Neural progenitor cell (in vitro differentiated cells): ENCODE data around the gene ANO7.

Source experiments
- EZH2 ChIP-seq: fragments of 200-600 bp; sonication (generic); IDR thresholded peaks from 2 replicates; pipeline ENCODE4 v1.6.1; 2017; ENCODE audit warnings: antibody characterized with exemption, mild to moderate bottlenecking, moderate library complexity
- EZH2phosphoT487 ChIP-seq: fragments of 200-600 bp; sonication (generic); IDR thresholded peaks from 2 replicates; pipeline ENCODE4 v1.6.1; 2017; ENCODE audit warnings: antibody characterized with exemption
- TF ChIP-seq, protein P1 (sequence below): fragments of 200-600 bp; sonication (generic); IDR thresholded peaks from 2 replicates; pipeline ENCODE4 v1.5.1; 2017; ENCODE audit warnings: antibody characterized with exemption, mild to moderate bottlenecking

DNA sequence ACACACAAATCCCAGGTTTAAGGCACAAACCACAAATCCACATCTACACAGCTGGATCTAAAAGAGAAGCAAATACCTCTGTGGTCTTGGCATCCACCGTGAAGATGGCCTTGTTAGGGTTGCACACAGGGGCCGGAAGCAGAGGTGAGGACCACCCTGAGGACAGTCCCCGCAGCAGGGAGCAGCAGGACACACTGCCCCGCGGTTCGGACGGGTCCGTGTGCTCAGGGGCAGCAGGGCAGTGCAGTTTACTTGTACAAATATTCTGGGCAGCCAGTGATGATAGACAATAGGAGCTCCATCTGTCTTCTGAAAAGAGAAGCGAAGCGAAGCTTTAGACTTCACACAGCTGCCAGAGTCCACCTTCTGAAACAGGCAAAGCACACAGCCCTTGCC, 48.0 kb upstream of the ANO7 start:
- no peak for TF ChIP-seq EZH2
- TF ChIP-seq, protein P1, sequence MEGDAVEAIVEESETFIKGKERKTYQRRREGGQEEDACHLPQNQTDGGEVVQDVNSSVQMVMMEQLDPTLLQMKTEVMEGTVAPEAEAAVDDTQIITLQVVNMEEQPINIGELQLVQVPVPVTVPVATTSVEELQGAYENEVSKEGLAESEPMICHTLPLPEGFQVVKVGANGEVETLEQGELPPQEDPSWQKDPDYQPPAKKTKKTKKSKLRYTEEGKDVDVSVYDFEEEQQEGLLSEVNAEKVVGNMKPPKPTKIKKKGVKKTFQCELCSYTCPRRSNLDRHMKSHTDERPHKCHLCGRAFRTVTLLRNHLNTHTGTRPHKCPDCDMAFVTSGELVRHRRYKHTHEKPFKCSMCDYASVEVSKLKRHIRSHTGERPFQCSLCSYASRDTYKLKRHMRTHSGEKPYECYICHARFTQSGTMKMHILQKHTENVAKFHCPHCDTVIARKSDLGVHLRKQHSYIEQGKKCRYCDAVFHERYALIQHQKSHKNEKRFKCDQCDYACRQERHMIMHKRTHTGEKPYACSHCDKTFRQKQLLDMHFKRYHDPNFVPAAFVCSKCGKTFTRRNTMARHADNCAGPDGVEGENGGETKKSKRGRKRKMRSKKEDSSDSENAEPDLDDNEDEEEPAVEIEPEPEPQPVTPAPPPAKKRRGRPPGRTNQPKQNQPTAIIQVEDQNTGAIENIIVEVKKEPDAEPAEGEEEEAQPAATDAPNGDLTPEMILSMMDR: no peak
- TF ChIP-seq EZH2phosphoT487: no peak
